GM21360 (cell line): Measurements from ENCODE around the gene KLF3.

Source experiments
- ATAC-seq: cut with Tn5 transposase; IDR thresholded peaks from one replicate; pipeline ENCODE4 v1.9.1; 2021; ENCODE audit warnings: mild to moderate bottlenecking, moderate library complexity; ENCODE audit not compliant: unreplicated experiment

The KLF3 gene

DNA sequence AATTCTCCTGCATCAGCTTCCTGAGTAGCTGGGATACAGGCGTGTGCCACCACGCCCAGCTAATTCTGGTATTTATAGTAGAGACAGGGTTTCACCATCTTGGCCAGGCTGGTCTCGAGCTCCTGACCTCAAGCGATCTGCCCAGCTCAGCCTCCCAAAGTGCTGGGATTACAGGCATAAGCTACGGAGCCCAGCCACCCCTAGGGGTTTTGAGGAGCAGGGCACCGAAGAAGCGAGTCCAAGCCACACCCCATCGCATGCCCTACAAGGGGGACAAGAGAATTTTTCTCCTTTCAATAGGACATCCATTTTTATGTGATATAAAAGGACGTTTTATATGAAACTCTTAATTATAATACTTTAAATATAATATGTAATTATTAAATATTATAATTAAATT, 13.9 kb upstream of the KLF3 start:
- ATAC-seq = no peak

DNA sequence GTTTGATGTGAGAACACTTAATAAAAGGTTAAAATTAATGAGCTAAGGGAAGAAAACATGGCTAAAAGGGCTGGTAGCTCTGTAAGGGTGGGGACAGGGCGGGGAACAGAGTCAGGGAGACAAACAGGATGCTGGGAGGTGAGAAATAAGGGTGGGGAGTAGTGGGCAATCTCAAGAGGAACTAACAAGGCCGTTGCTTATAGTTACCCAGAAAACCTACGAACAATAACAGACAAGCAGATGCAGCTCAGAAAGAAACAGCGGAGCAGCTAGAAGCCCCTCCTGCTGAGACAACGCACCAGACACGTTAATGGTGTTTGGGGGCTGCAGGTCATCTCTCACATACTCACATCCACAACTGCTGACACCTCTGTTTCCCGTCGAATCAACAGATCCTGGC, 9.7 kb upstream of the KLF3 start:
- no peak for ATAC-seq

DNA sequence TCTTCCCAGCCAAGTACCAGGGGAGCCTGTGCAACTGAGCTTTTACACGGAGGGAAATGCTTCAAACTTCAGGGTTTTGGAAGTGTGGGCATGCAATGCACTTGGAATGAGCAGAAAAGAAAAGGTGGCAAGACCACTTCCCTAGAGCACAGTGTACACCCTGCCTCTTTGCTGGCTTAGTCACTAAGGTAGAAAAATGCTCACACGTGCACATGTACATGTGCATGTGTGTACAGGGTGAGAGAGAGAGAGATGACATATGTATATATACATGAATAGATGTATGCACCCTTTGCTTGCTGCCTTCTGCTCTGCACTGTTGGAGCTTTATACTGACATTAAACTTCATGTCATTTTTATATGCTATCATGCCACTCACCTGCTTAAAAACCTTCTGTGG, 7.9 kb upstream of the KLF3 start:
- no peak for ATAC-seq

DNA sequence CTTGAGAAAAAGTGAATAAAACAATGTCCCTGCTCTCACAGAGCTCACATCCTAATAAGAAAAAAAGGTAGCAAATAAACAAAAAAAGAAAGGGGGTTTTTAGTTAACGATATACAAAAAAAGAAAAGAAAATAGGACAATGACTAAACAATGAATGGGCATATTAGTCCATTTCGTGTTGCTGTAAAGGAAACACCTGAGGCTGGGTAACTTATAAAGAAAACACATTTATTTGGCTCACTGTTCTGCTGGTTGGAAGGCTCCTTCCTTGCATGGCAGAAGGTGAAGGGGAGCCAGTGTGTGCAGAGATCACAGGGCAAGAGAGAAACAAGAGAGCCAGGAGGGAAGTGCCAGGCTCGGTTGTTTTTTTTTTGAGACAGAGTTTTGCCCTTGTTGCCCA, 4.7 kb upstream of the KLF3 start:
- no peak for ATAC-seq

DNA sequence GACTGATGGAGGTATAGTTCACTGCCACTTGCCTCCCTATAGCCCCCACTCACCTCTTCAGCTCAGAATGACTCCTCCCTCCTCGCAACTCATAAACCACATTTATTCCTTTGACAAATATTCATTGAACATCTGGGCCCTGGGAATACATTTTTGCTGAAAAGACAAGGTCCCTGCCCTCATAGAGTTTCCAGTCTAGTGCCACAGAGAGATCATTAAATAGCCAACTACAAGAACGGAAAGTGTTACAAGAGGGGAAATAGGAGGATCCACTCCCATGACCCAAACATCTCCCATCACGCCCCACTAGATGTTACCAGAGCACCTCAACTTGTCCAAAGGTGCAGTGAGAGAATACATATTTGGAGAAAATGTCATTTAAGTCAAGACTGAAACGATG, 3.2 kb upstream of the KLF3 start:
- no peak for ATAC-seq

DNA sequence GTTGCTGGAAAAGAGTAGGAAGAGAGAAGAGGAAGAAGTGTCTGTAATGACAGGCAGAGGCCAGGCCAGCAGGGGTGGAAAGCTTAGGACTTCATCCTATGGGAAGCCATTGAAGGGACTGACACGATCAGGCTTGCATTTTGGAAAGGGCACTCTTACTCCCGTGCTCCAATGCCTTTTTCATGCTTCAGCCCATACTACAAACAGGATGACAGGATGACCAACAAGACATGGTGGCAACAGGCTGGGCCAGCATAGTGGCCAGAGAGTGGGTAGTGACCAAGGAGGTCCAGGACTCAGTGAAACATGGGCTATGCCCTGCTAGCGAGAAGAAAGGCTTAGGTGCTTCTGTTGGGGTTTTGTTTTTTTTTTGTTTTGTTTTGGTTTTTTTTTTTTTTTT, 2.6 kb upstream of the KLF3 start:
- ATAC-seq = no peak

DNA sequence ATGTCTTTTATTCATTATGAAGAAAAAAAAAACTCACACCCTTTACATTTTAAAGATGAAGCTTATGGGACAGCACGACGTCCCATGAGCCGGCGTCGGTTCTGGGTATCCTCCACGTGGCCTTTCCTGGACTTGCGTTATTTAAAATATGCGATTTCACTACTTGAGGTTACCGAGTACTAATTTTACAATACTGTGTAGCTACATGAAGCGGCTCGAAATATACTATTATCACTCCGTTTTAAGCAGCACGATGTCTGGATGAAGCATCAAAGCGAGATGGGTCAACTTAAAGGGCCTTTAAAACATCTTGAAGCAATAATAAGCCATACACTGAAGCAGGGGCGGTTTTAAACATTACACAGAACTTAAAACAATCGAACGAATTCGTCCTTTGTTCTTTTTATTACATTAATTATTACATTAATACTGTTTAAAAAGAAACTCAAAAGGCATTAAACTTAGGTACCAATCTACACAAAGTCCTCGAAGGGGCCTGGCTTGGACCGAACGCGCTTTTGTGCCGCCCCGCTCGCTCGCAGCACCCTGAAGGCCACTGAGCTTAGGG, 1.4 kb upstream of the KLF3 start:
- ATAC-seq = no peak

DNA sequence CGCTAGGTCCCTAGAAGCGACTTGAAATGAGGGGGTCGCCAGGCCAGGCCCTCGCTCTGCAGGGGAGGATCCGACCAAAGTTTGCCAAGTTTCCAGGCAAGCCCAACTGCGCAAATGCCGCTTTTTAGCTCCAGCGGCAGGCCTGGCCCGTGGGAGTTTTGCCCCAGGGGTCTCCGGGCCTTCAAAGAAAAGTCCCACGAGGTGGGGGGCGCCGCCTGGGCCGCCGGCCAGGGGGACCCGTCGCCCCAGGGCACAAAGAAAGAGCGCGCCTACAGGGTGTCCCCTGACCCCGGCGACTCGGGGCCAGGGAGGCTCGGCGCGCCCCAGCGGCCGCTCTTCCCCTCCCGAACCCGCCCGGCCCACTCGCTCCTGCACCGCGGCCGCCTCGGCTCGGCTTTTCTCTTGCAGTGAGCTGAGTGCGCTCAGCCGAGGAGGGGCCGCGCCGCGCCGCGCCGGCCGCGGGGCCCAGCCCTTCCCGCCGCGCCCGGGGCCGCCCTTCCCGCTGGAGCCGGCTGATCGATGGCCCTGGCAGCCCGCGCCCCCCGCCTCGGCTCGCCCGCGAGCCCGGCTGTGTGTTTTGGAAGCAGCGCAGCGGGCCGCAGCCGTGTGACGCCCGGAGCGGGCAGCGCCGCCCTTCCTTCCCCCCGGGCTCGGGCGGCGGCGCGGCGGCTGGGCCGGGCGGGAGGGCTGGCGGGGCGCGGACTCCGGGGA, 754 bp upstream of the KLF3 start:
- ATAC-seq = peak; percentile 28

DNA sequence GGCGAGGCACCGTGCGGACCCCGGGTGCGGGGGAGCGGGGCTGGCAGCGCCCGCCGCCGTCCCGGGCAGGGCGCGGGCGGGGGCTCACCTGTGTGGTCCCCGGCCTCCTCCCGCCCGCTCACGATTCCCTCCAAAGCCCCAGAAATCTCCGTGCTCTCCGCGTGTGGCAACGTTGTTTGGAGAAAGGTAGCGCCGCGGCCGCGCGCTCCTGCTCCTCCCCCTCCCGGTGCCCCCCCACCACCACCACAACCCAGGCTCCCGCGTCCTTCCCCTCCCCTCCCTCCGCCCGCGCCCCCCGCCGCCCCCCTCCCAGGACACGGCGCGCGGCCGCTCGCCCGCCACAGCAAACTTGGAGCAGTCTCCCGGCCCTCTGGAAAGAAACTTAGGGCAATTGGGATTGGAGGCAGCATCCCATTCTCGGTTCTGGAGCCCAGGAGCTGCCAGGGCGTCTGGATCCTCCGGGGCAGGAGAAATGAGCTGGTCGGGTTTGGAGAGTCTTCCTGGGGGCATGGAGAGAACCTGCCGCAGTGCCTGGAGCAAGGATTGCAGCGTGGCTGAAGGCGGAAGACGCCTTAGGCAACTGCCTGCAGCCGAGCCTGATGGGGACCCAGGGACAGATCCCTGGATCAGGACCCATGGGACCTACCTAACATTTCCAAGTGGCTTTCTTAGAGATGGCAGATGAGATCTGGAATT, 855 bp downstream of the KLF3 start:
- no peak for ATAC-seq

DNA sequence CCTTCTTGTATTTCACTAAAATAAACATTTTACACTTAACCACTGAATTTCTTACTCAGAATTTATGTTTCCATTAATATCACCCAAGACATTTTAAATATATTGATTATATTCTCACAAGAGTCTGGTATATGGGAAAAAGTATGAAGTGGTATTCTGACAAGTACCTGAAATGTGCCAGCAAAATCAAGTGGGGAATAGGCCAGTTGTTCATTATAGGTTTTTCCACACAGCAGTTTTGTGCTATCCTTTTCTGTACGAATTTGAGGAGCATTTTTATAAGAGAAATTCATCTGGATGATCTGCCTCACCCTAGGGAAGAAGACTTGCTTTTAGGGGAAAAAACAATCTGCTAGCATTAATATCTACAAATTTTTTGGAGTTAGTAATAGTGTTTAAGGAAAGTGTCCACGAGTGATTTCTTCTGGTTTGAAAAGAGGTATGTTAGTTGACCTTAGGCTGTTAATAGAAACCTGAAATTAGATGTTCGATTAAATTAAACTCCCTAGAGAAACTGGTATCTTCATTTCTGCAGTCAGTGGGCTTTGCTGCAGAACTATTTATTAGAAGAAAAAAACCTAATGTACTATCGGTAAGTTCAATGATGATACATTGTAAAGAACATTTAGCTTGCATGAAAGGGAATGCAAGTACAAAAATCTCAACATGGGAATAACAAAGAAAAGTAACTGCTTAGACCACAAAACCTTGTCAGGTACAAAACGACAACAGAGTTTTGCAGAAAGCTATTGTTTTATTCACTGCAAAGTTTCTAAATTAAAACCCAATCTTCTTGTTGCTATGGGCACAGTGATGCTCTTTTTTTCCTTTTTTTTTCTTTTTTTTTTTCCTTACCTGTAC, 1.8 kb downstream of the KLF3 start:
- no peak for ATAC-seq

DNA sequence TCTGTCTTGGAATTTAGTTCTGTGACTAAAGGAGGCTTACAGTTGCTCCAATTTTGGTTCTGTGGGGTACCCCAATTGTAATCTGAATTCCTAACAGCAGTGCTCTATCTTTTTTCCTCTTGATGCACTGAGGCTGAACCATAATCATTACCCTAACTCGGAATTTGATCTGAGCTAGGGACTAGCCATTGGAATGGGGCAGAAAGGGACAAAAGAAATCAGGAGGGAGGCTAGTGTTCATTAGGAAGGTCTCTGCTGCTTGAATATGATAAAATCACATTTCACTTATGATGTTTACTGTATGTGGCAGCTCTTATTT, 2.7 kb downstream of the KLF3 start:
- ATAC-seq = no peak

DNA sequence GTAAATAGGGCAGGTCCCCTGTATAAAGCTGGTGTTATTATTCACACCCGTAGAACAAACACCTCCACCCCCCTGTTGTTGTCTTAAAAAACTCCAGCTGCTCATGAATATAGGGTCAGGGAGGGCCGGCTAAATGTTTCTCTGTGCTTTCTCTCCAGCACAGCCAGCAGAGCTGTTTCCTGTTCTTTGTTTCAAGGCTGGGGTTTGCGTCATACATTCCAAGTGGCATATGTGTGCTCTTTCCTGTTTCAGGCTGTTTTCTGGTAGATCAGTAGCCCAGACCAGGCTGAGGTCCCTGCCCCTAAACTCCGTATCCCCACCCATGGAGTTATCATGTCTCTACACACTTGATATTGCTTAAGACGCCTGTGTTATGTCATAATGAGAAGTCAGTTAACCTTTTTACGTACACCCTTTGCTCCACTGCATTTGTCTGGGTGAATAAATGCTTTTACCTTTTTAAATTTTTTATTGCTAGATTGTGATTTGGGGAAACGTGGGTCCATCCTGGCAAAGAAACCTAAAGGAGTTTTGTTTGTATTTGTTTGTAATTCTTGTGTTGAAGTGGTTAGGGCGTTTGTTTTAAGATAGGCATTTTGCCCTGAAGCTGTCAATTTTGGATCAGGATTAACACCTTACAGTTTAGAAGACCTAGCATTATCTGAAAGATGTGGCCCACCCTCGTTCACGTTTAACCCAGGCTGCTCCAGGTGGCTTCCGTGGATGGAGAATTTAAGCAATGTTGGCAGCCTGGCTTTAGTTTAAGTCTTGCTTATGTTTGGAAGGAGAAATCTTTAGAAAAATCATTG, 3.3 kb downstream of the KLF3 start:
- no peak for ATAC-seq

DNA sequence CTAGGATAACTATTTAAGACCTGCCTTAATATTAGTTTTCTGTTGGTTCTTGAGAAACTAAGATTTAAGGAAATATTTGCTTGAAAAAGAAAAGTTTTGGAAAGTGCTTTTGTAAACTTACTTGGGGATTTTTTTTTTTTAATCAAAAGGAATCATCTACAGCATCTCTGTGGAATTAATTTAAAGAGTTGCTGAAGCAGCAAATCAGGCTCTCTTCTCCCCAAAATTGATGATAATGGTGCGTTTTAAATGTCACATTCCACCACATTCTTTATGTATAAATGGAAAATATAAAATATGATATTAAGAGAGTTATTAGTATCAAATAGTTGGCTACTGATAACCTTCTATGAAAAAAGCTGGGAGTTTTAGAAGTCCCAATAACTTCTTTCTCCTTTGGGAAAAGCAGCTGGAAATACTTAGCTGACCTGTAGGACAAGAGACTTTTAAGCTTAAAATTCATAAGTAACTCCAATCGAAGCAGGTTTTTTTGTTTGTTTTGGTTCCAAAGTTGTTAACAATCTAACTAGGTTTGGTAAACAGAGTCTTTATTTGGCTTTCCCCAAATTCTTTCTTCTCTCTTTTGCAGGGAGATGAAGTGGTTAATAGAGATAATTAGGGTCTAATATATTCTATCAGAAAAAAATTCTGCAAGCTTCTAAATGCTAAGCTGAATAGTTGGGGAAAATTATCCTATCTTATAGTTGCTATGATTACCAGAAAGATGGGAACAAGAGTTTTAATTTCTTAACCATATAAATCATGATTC, 4.4 kb downstream of the KLF3 start:
- ATAC-seq = no peak

DNA sequence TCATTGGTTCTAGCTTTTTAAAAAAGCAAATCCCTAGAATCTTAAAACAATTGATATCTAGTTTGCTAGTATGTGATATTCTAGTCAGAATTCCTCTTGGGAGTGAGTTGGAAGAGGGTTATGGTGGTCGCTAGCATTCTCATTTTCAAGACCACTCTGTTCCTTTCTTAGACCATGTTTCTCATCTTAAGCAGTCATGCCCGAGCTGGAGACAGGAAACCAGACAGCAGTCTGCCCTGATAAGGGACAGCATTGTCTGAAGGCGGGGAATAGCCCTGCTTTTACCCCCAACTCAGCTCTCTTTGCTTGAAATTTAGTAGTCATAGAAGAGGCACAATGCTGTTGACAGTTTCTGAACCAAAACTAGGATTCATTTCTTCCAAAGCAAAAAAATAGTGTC, 5.2 kb downstream of the KLF3 start:
- ATAC-seq = no peak

DNA sequence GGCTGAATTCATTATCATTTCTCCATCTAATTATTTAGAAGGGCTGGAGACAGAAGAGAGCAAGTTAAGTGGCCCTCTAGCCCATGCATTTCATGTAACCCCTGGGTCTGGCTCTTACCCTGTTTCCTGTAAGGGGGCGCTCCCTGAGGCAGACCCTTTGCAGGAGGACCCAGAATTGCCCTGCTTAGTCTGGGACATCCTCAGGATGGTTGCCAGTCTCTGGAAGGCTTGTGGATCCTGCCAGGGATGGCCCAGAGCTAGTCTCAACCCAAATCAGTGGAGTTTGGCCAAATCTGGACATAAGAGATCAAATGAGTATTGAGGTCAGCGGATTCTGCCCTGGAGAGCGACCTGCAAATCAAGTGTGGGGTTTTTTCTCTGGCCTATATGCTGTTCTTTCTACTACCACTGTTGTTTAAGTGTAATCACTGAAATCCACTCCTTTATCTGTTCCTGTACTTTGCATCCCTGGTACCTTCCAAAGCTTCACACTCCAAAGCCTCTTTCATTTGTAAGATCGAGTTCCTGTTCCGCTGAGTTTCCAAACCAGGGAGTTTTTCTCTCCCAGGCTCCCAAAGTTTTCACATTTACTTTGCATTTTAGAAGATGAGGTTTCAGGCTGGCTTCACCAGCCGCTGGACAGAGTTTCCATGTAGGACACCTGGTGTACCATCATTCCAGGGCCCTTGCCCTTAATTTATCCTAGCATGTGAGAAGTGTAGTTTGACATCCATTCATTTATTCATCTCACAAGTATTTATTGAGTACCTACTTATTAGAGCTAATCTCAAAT, 6.3 kb downstream of the KLF3 start:
- no peak for ATAC-seq

DNA sequence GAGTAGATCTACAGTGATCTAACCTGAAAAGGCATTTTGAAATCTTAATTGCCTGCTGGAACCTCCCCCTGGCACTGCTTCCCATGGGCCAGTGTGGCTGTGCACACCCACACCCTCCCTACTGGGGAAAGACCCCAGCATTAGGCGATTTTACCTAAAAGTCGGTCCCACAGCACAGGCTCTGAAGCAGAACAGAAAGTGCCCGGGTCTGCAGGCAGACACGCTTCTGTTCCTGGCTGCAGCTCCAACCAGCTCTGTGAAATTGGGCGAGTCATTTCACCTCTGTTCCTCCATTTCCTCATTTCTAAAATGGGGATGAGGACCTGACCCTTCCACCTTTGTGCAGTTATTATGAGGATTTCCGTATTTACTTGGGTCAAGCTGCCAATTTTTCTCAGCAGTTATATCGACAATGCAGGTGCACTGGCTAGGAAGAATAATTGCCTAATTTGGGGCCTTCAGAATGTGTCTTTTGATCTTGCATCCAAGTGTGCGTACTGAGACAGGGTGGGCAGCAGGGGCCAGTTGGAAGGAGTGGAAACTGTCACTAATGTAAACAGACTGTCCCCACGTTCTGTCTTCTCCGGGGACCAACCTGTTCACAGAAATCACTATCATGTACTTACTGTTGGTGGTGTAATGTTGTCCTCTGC, 7.1 kb downstream of the KLF3 start:
- ATAC-seq = no peak

DNA sequence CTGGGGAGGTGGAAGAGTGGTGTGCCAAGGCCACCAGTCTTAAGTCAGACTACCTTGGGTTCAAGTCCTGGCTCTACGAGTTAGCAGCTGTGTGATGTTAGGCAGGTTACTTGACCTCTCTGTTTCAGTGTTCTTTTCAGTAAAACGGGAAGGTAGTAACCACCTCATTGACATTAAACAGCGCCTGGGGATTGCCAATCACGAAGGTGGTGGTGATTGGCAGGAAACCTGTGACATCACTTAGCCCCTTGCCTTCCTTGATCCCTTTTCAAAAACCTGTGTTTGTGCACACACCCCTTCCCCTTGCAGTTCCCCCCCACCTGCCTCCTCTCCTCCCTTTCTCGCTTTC, 7.6 kb downstream of the KLF3 start:
- ATAC-seq = no peak

DNA sequence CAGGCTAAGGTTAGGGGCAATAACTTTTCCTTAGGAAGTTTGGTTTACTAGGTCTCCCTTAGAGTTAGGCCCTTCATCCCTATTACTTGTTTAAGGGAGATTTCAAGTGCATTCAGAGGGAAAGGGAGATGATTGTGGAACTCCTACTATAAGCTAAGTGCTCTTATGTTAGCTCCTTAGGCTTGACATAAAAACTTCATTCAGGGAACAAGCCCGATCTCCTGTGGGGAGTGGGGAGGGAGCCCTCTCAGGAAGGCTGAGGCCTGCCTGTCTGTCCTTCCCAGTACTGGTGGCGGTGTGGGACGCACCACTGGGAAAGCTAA, 8.0 kb downstream of the KLF3 start:
- no peak for ATAC-seq
